HepG2 (cell line): ENCODE results near the gene FEV. TPM values are rescaled to one million over a fixed set of nuclear protein-coding genes. Genes with fewer than 3 reads are reported as not detected.
A peak's percentile ranks its signal among the peaks of the same experiment; 100 is the strongest.

Experiments
- EEA1 ChIP-seq: sonication (generic); formaldehyde crosslinking; IDR thresholded peaks from 2 replicates; pipeline ENCODE4 v1.5.1; 2020; ENCODE audit warnings: mild to moderate bottlenecking, missing genetic modification reagents, borderline replicate concordance
- FOSL1 ChIP-seq: sonication (generic); formaldehyde crosslinking; IDR thresholded peaks from 2 replicates; pipeline ENCODE4 v1.9.0; 2021; ENCODE audit warnings: missing genetic modification reagents, borderline replicate concordance
- GABPA ChIP-seq, 2 experiments: IDR thresholded peaks; 2 replicates each; pipeline ENCODE4 v1.6.1; 2011 to 2016; ENCODE audit warnings: low read depth in 2 of 2, low read length in 1 of 2, missing biosample characterization in 1 of 2, missing genetic modification characterization in 1 of 2
- HOXA7 ChIP-seq: sonication (generic); formaldehyde crosslinking; IDR thresholded peaks from 2 replicates; pipeline ENCODE4 v1.8.1; 2022; ENCODE audit warnings: mild to moderate bottlenecking, missing genetic modification reagents, moderate library complexity
- JUN ChIP-seq: sonication (generic); formaldehyde crosslinking; IDR thresholded peaks from 2 replicates; pipeline ENCODE4 v1.4.0; 2020; ENCODE audit warnings: mild to moderate bottlenecking, missing genetic modification reagents
- KLF6 ChIP-seq: IDR thresholded peaks from 2 replicates; pipeline ENCODE4 v1.8.0; 2016; ENCODE audit warnings: missing biosample characterization, missing genetic modification reagents
- PTBP1 ChIP-seq: fragments of 200-400 bp; formaldehyde crosslinking; IDR thresholded peaks from 2 replicates; pipeline ENCODE4 v1.6.1; 2018; ENCODE audit warnings: low read length, low read depth; ENCODE audit not compliant: poor library complexity, severe bottlenecking
- SIN3A ChIP-seq: IDR thresholded peaks from 2 replicates; pipeline ENCODE4 v1.6.1; 2011; ENCODE audit warnings: low read depth, mild to moderate bottlenecking, control low read depth, low read length, borderline replicate concordance
- SMC3 ChIP-seq: IDR thresholded peaks from 2 replicates; pipeline ENCODE4 v1.6.1; 2011; ENCODE audit warnings: low read length, improper control_type of control experiment
- ZBTB1 ChIP-seq: sonication (generic); formaldehyde crosslinking; IDR thresholded peaks from 2 replicates; pipeline ENCODE4 v1.4.0; 2020; ENCODE audit warnings: missing genetic modification reagents, borderline replicate concordance
- ZNF335 ChIP-seq: sonication (generic); formaldehyde crosslinking; IDR thresholded peaks from 2 replicates; pipeline ENCODE4 v1.4.0; 2020; ENCODE audit warnings: missing genetic modification reagents
- ZNF747 ChIP-seq: sonication (generic); formaldehyde crosslinking; IDR thresholded peaks from 2 replicates; pipeline ENCODE4 v1.8.1; 2023; ENCODE audit warnings: missing genetic modification reagents, mild to moderate bottlenecking, borderline replicate concordance
- ZNF788 ChIP-seq: sonication (generic); formaldehyde crosslinking; IDR thresholded peaks from 2 replicates; pipeline ENCODE4 v1.5.0; 2020; ENCODE audit warnings: mild to moderate bottlenecking, missing genetic modification reagents, borderline replicate concordance
- ZNF792 ChIP-seq: IDR thresholded peaks from 2 replicates; pipeline ENCODE4 v1.6.1; 2016
- ZNF83 ChIP-seq: sonication (generic); formaldehyde crosslinking; IDR thresholded peaks from 2 replicates; pipeline ENCODE4 v1.4.0; 2020; ENCODE audit warnings: missing genetic modification reagents, mild to moderate bottlenecking, borderline replicate concordance
- polyA plus RNA-seq, 8 experiments: library from polyadenylated mRNA; depleted of rRNA in 3 of 8; stranded (reverse) in 7 of 8; unstranded in 1 of 8; fragments of >200 nt; fragmentation: Illumina TruSeq in 4 of 8; extraction: Trizol in 4 of 8; gene quantifications; 2 replicates each; pipeline versions ENCODE4 v1.2.1 to v1.2.3, GENCODE V29; 2011 to 2016; ENCODE audit warnings: low read depth in 4 of 8, missing spikeins in 1 of 8, mixed read lengths in 1 of 8; ENCODE audit not compliant: insufficient read depth in 1 of 8
- total RNA-seq, 5 experiments: library from RNA; depleted of rRNA; stranded (reverse); fragments of >200 nt; fragmentation: Illumina TruSeq; extraction: Trizol; gene quantifications; 2 replicates each; pipeline ENCODE4 v1.2.3, GENCODE V29; 2016; ENCODE audit warnings: low read depth in 1 of 5
- TF ChIP-seq, protein P1 (sequence below): sonication (generic); formaldehyde crosslinking; IDR thresholded peaks from 2 replicates; pipeline ENCODE4 v1.8.1; 2022; ENCODE audit warnings: low read depth, mild to moderate bottlenecking, missing genetic modification reagents
- TF ChIP-seq, protein P2 (sequence below): sonication (generic); formaldehyde crosslinking; IDR thresholded peaks from 2 replicates; pipeline ENCODE4 v1.8.0; 2022; ENCODE audit warnings: missing genetic modification reagents, mild to moderate bottlenecking, inconsistent platforms, borderline replicate concordance
- TF ChIP-seq, protein P3 (sequence below): sonication (generic); formaldehyde crosslinking; IDR thresholded peaks from 2 replicates; pipeline ENCODE4 v1.4.0; 2020; ENCODE audit warnings: missing genetic modification reagents, borderline replicate concordance

Gene FEV
- total and polyA plus RNA-seq, 2 of the 13 experiments (the other 11 are each of a cell fraction or from before 2014, with no cell fraction given) = not detected

DNA sequence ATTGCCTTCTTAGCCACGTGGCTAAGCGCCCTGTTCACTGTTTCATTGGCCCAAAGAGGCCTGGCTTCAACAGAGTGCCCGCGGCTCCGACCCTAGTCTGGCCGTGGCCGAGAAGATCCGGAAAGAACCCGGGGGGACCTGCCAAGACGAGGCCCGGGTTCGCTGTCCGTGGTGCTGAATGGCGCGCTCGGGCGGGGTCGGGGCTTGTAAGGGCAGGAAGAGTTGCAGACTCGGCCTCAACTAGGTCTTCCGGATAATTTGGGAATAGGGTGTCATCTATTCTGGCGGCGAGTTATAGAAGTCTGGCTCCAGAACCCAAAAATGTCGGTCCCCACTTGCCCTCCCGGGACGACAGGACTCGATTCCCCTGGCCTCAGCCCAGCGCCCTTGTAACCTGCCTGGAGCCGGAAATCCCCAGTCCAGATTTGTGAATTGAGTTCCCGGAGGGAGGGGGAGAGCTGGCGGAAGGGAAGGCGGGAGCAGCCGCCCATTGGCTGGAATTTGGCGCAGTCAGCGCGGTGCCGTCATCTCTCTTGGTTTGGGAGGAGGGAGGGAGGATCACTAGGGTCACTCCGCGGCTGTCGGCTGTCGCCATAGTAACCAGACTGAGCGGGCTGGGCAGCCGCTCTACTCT lies 22.0 kb downstream of the FEV start (continued):
- TF ChIP-seq, protein P1, sequence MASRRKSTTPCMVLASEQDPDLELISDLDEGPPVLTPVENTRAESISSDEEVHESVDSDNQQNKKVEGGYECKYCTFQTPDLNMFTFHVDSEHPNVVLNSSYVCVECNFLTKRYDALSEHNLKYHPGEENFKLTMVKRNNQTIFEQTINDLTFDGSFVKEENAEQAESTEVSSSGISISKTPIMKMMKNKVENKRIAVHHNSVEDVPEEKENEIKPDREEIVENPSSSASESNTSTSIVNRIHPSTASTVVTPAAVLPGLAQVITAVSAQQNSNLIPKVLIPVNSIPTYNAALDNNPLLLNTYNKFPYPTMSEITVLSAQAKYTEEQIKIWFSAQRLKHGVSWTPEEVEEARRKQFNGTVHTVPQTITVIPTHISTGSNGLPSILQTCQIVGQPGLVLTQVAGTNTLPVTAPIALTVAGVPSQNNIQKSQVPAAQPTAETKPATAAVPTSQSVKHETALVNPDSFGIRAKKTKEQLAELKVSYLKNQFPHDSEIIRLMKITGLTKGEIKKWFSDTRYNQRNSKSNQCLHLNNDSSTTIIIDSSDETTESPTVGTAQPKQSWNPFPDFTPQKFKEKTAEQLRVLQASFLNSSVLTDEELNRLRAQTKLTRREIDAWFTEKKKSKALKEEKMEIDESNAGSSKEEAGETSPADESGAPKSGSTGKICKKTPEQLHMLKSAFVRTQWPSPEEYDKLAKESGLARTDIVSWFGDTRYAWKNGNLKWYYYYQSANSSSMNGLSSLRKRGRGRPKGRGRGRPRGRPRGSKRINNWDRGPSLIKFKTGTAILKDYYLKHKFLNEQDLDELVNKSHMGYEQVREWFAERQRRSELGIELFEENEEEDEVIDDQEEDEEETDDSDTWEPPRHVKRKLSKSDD = no peak
- TF ChIP-seq ZNF792 (peak; percentile 97), FOSL1 (CRISPR knock-in tag) (0 out of 2 replicates have a peak, but pooled peaks have one; percentile 30), SMC3 (no peak), ZNF788 (peak; percentile 67; the same call in 1 of the 2 replicates), PTBP1 (no peak), ZNF747 (peak; percentile 88; the same call in 1 of the 2 replicates), KLF6 (CRISPR knock-in tag) (peak; percentile 99), GABPA (IDR thresholded peaks at IDR 0.05; ENCODE audit: low read depth, low read length) (peak; percentile 7; the same call in 1 of the 2 replicates), GABPA (CRISPR knock-in tag; IDR thresholded peaks at IDR 0.05; ENCODE audit: low read depth) (peak; percentile 65), HOXA7 (CRISPR knock-in tag) (peak; percentile 47; the same call in 1 of the 2 replicates), SIN3A (peak; percentile 61; the same call in 1 of the 2 replicates), EEA1 (peak; percentile 62; the same call in 1 of the 2 replicates), ZNF335 (peak; percentile 88; the same call in 1 of the 2 replicates), ZBTB1 (CRISPR knock-in tag) (no peak), ZNF83 (CRISPR knock-in tag) (peak; percentile 77; the same call in 1 of the 2 replicates), JUN (CRISPR knock-in tag) (no peak)
- TF ChIP-seq, protein P2, sequence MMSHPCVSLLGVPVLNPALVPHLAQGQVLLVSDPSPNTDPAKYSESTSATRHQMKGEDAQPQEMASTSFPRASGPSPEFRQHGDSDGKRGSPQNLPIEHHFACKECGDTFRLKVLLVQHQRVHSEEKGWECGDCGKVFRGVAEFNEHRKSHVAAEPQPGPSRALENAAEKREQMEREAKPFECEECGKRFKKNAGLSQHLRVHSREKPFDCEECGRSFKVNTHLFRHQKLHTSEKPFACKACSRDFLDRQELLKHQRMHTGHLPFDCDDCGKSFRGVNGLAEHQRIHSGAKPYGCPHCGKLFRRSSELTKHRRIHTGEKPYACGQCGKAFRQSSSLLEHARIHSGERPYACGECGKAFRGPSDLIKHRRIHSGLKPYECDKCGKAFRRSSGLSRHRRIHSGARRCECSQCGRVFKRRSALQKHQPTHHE (CRISPR knock-in tag) = 0 out of 2 replicates have a peak, but pooled peaks have one; percentile 84
- TF ChIP-seq, protein P3, sequence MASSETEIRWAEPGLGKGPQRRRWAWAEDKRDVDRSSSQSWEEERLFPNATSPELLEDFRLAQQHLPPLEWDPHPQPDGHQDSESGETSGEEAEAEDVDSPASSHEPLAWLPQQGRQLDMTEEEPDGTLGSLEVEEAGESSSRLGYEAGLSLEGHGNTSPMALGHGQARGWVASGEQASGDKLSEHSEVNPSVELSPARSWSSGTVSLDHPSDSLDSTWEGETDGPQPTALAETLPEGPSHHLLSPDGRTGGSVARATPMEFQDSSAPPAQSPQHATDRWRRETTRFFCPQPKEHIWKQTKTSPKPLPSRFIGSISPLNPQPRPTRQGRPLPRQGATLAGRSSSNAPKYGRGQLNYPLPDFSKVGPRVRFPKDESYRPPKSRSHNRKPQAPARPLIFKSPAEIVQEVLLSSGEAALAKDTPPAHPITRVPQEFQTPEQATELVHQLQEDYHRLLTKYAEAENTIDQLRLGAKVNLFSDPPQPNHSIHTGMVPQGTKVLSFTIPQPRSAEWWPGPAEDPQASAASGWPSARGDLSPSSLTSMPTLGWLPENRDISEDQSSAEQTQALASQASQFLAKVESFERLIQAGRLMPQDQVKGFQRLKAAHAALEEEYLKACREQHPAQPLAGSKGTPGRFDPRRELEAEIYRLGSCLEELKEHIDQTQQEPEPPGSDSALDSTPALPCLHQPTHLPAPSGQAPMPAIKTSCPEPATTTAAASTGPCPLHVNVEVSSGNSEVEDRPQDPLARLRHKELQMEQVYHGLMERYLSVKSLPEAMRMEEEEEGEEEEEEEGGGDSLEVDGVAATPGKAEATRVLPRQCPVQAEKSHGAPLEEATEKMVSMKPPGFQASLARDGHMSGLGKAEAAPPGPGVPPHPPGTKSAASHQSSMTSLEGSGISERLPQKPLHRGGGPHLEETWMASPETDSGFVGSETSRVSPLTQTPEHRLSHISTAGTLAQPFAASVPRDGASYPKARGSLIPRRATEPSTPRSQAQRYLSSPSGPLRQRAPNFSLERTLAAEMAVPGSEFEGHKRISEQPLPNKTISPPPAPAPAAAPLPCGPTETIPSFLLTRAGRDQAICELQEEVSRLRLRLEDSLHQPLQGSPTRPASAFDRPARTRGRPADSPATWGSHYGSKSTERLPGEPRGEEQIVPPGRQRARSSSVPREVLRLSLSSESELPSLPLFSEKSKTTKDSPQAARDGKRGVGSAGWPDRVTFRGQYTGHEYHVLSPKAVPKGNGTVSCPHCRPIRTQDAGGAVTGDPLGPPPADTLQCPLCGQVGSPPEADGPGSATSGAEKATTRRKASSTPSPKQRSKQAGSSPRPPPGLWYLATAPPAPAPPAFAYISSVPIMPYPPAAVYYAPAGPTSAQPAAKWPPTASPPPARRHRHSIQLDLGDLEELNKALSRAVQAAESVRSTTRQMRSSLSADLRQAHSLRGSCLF (CRISPR knock-in tag) = peak; percentile 87; the same call in 1 of the 2 replicates
